Stomach smooth muscle (tissue), 2 donors: Measurements from ENCODE around the gene SLC25A39.

Experiments used
- H3K27ac ChIP-seq: one replicate; pipeline ENCODE4 v1.7.0; 2013; ENCODE audit warnings: mild to moderate bottlenecking, low read length, inconsistent platforms
- H3K27me3 ChIP-seq, 2 donors: one replicate each; pipeline ENCODE4 v1.7.0; 2013; ENCODE audit warnings: low read length in 2 of 2; ENCODE audit not compliant: insufficient read depth in 2 of 2, control insufficient read depth in 1 of 2
- H3K36me3 ChIP-seq, 2 donors: one replicate each; pipeline ENCODE4 v1.7.0; 2013; ENCODE audit warnings: low read length in 2 of 2; ENCODE audit not compliant: control insufficient read depth in 2 of 2, insufficient read depth in 2 of 2
- H3K4me1 ChIP-seq: one replicate; pipeline ENCODE4 v1.7.0; 2013; ENCODE audit warnings: low read length; ENCODE audit not compliant: control insufficient read depth, insufficient read depth
- H3K4me3 ChIP-seq, 2 donors: one replicate each; pipeline ENCODE4 v1.7.0; 2013; ENCODE audit warnings: low read length in 2 of 2
- H3K9ac ChIP-seq, 2 donors: one replicate each; pipeline ENCODE4 v1.7.0; 2013; ENCODE audit warnings: low read length in 2 of 2, mild to moderate bottlenecking in 1 of 2
- H3K9me3 ChIP-seq, 2 donors: one replicate each; pipeline ENCODE4 v1.7.0; 2013; ENCODE audit warnings: low read length in 2 of 2; ENCODE audit not compliant: control insufficient read depth in 2 of 2
- donor health status: healthy.
- donor health status: Pancreatic carcinoma.

The SLC25A39 gene

DNA sequence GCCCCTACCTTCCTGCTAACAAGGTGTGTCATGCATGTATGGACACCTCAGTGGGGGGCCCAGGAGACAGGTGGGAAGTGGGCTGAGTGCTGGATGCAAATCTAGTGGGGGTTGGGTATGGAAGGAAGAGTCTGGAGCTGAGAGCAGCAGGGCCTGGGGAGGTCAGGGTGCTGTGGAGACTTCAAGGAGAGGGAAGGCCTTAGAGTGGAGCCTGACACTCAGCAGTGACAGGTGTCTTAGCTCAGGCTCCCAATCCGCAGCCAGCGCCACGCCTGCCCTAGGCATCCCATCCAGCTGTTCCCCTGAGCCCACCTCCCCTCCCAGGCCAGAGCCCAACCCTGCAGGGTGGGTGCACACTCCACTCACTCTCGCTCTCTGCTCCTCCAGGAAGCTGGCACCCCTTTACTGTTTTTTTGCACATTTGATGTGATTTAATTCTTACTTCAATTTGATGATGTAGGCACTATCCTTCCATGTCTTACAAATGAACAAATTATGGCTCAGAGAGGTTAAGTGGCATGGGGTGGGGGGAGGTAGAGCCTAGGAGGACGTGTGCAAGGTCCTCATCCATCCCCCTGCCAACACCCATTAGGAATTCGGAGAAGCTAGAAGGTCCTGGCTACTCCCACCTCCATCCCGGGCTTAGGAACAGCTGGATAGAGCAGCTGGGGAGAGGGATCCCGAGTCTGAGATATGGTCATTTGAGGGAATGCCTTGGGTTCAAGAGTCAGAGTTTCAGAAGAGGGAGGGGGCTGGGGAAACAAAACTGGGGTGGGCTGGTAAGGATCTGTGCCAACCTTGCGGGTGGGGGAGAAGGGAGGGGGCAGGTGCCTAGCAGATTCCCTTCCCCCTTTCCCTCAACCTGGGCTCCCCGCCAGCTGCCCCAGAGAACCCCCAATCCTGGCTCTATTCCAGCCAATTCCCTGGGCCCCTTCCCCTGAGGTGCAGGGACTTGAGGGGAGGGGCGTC lies 37.0 kb upstream of the SLC25A39 start:
- H3K9ac ChIP-seq = no peak overlapping the region
- H3K27ac ChIP-seq = no peak overlapping the region
- no peaks in the 10 kb centered on the region for H3K36me3 ChIP-seq
- no peaks in the 10 kb centered on the region for H3K9me3 ChIP-seq
- H3K27me3 ChIP-seq = peaks cover 0 to 7% of the 10 kb centered on the region in 2 donors
- H3K4me3 ChIP-seq = no peak overlapping the region
- H3K4me1 ChIP-seq = peaks cover 11% of the 10 kb centered on the region

DNA sequence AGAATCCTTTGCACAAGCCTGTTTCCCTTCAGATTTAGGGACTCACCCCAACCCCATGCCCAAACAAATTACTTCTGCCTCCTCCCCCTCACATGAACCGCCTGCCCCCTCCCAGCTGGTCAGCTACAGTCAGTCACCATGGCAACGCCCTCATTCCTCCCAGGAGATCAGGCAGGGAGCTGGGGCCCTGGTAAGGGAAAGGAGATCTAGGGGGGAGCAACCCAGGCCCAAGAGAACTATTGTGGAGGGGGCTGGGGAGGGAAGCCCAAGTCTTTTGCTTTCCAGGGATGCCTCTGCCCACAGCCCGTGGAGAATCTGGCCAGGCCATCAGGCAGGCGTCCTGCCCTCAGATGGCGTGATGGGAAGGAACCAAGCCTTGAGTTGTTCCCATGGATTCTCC lies 36.2 kb upstream of the SLC25A39 start:
- no peak overlapping the region for H3K27ac ChIP-seq
- H3K4me1 ChIP-seq = peaks cover 11% of the 10 kb centered on the region
- peaks cover 0 to 7% of the 10 kb centered on the region in 2 donors for H3K27me3 ChIP-seq
- H3K36me3 ChIP-seq = no peaks in the 10 kb centered on the region
- H3K9ac ChIP-seq = no peak overlapping the region
- H3K9me3 ChIP-seq = no peaks in the 10 kb centered on the region
- H3K4me3 ChIP-seq = no peak overlapping the region

DNA sequence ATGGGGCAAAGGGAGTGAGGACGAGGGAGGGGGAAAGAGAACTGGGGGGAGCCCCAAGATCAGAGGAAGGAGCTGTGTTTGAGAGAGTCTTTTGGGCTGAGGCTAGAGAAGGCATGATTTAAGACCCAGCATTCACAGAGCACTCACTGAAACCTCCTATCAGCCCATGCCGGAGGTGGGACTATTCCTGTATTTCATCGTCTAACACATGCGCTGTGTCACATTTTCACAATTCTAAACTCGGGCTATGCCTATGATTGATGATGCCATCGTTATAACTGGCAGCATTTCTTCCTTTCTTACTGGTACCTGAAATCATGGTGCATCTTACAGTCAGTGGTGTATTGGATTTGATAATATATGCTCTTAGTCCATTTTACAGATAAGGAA lies 35.5 kb upstream of the SLC25A39 start:
- no peak overlapping the region for H3K9ac ChIP-seq
- peaks cover 11% of the 10 kb centered on the region for H3K4me1 ChIP-seq
- no peak overlapping the region for H3K27ac ChIP-seq
- H3K9me3 ChIP-seq = no peaks in the 10 kb centered on the region
- no peak overlapping the region for H3K4me3 ChIP-seq
- H3K27me3 ChIP-seq = peaks cover 0 to 7% of the 10 kb centered on the region in 2 donors
- no peaks in the 10 kb centered on the region for H3K36me3 ChIP-seq

DNA sequence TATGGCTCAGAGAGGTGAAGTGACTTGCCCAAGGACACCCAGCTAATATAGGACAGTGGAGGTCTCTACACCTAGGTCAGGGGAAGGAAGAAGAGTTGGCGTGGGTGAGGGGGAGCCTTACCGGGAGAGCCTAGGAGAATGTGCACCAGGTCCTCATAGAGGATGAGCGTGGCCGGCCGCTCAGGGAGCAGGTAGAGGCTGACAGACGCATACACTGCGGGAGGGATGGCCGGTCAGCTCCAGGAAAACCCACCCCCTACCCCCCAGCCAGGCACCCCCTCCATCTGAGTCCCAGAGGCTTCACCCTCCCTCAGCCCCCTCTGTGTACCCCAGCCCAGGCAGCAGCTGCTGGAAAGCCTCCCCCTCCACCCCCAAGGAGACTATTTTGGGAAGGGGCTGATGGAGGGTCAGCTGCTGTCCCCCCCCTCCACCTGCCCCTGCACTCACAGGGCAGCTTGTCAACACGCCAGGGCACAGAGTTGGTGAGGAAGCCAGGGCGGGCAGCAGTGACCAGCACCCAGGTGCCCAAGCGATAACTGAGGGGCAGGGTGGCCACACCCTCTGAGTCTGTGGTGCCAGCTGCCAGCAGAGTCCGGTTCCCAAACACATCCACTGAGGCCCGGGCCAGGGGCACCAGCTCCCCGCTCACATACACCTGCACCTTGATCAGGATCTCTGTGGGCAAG lies 35.0 kb upstream of the SLC25A39 start:
- peaks cover 11% of the 10 kb centered on the region for H3K4me1 ChIP-seq
- no peaks in the 10 kb centered on the region for H3K9me3 ChIP-seq
- H3K9ac ChIP-seq = no peak overlapping the region
- no peak overlapping the region for H3K27ac ChIP-seq
- H3K36me3 ChIP-seq = no peaks in the 10 kb centered on the region
- H3K27me3 ChIP-seq = peaks cover 0 to 4% of the 10 kb centered on the region in 2 donors
- H3K4me3 ChIP-seq = no peak overlapping the region

DNA sequence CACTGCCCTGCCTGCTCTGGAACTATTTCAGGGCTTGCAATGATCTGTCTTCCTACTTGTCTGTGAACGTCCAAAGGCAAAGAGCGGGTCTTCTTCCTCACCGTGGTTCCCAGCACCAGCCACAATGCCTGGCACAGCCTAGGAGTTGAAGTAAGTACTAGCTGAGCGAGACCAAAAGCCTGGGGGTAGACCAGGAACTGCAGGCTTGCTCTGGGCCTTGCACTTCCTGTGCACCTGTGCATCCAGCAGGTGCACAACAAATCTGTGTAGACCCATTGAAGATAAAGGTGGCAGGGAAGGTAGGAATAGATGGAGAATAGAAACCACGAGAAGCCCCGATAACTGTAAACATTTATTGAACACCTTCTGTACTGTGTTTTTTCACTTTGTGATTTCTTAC lies 34.4 kb upstream of the SLC25A39 start:
- no peaks in the 10 kb centered on the region for H3K36me3 ChIP-seq
- peaks cover 0 to 4% of the 10 kb centered on the region in 2 donors for H3K27me3 ChIP-seq
- no peak overlapping the region for H3K4me3 ChIP-seq
- H3K9me3 ChIP-seq = no peaks in the 10 kb centered on the region
- peaks cover 10% of the 10 kb centered on the region for H3K4me1 ChIP-seq
- H3K9ac ChIP-seq = no peak overlapping the region
- no peak overlapping the region for H3K27ac ChIP-seq

DNA sequence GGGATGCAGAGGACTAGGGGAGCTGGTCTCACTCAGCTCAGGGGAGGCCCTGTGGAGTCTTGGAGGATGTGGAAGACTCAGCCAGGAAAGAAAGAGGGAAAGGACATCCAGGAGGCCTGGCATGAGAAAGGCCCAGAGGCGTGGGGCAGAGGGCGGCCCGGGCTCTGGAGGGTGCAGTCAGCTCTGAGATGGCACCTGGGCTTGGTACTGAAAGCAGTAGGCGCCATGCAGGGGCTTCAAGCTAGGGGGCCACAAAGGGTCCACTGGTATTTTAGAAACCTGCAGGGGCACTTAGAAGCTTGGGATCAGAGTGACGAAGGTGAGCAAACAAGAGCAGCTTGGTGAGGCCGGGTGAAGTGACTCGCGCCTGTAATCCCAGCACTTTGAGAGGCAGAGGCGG lies 33.4 kb upstream of the SLC25A39 start:
- Histone ChIP-seq H3K27ac (no peak overlapping the region), H3K4me3 (no peak overlapping the region)

DNA sequence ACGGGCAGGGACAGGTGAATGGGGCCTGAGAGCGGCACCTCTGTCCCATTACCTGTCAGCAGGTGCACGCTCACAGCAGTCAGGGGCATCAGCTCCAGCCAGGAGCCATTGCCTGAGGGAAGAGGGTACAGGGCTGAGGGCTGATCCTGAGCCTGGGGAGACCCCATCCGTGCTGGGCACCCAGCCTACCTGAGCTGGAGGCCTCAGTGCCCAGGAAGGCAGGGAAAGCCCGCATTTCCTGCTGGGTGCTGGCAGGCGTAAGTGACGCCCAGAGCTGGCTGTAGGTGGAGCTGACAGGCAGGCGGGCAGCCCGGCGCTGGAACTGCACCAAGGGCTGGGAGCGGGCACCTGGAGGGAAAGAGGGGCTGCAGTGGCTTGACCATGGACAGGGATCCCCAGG lies 31.6 kb upstream of the SLC25A39 start:
- Histone ChIP-seq H3K4me1 (peaks cover 2% of the 10 kb centered on the region), H3K4me3 (no peak overlapping the region), H3K27ac (no peak overlapping the region), H3K9me3 (no peaks in the 10 kb centered on the region), H3K27me3 (peaks cover 0 to 4% of the 10 kb centered on the region in 2 donors), H3K9ac (no peak overlapping the region), H3K36me3 (peaks cover 8 to 11% of the 10 kb centered on the region in 2 donors)

More for the DNA sequence above, 33.4 kb upstream of the SLC25A39 start:
- Histone ChIP-seq H3K36me3 (no peaks in the 10 kb centered on the region), H3K9me3 (no peaks in the 10 kb centered on the region), H3K27me3 (peaks cover 0 to 4% of the 10 kb centered on the region in 2 donors), H3K9ac (no peak overlapping the region), H3K4me1 (peaks cover 3% of the 10 kb centered on the region)

DNA sequence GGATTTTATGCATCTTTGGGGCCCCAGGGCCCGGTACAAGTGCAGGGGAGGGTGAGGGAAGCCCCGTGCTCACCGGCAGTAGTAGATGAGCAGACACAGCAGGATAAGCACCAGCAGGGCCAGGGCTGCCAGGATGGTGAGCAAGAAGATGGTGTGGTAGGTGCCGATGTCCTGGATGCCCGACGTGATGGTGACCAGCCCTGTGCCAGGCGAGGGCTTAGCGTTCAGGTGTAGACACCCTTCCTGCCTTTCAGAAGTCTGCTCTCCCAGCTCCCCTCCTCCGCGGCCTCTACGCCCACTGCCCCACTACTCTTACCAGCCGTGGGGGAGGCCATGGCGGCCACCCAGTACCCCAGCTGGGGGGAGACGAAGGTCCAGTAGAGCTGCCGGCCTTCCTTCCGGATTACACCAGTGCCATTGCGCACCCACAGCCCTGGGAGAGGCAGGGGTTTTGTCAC lies 31.0 kb upstream of the SLC25A39 start:
- H3K9ac ChIP-seq = no peak overlapping the region
- H3K27ac ChIP-seq = no peak overlapping the region
- H3K27me3 ChIP-seq = peaks cover 0 to 2% of the 10 kb centered on the region in 2 donors
- H3K4me3 ChIP-seq = no peak overlapping the region
- H3K4me1 ChIP-seq = peaks cover 2% of the 10 kb centered on the region
- H3K9me3 ChIP-seq = no peaks in the 10 kb centered on the region
- H3K36me3 ChIP-seq = peaks cover 12 to 16% of the 10 kb centered on the region in 2 donors

DNA sequence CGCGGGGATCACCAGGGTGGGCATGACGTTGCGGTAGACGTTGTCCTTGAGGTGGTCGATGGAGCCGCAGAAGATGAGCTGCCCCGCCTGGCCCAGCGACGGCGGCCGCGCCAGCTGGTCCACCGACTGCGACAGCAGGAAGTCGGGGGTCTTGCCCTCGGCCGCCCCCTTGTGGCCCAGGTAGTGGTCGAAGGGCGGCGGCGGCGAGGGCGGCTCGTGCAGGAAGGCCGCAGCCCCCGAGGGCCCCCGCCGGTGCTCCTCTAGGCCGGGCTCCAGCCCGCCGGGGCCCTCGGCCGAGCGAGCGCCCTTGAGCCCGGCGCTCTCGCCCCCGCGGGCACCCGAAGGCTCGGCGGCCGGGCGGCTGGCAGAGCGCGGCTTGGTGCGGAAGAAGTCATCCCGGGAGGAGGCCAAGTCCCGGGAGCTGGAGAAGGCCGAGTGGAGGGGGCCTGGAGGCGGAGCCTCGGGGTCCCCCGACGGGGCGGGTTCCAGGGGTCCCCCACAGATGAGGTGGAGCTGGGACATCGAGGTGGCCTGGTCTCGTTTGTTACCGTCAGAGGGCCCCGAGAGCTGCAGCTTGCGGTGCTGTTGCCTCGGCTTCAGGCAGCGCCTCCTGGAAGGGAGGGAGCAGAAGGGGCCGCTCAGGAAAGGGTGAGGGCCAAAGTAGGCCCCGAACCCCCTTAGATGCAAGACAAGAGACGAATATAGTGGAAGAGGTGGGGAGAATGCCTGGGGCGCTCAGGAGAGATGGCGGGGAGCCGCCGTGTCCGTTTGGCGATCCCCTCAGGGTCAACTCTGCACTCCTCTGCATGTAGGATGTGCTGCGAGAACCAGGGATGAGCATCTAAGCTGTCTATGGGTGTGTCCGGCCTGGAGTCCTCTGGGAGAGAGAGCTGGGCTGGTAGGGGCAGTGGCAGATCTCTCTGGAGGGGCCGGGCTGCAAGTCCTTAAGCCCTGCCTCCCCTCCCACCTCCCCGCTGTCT lies 30.2 kb upstream of the SLC25A39 start:
- Histone ChIP-seq H3K27me3 (no peaks in the 10 kb centered on the region), H3K4me3 (no peak overlapping the region), H3K27ac (no peak overlapping the region), H3K9ac (no peak overlapping the region), H3K4me1 (no peaks in the 10 kb centered on the region), H3K9me3 (no peaks in the 10 kb centered on the region), H3K36me3 (peaks cover 14 to 16% of the 10 kb centered on the region in 2 donors)
